ENCODE measurements around the gene TMEM229A. TPM values are rescaled to one million over a fixed set of nuclear protein-coding genes. Genes with fewer than 3 reads are reported as not detected.

TMEM229A gene
- total RNA-seq, 1 donor from 2014 or later, result not detected

GRCh38 chr7:124072603-124073309, 39.9 kb upstream of the TMEM229A start:
- CTCF ChIA-PET, result no interaction called here
- POLR2A ChIA-PET, result no interaction called here
- Mint-ChIP-seq H3K36me3 (ENCODE audit: low read depth) (no peaks in the 10 kb centered on the region), H3K9me3 (no peaks in the 10 kb centered on the region), H3K4me3 (no peak overlapping the region), H3K27ac (no peak overlapping the region), H3K4me1 (no peaks in the 10 kb centered on the region), H3K27me3 (no peaks in the 10 kb centered on the region)
- no peak for ATAC-seq (ENCODE audit: low read depth)
- no peak for DNase-seq
- intact Hi-C loops (cut with micrococcal nuclease), result no loop called here
- no peak for TF ChIP-seq CTCF (IDR thresholded peaks at IDR 0.05)

GRCh38 chr7:124071843-124072242, 39.0 kb upstream of the TMEM229A start:
- Mint-ChIP-seq H3K4me3 (no peak overlapping the region), H3K27ac (no peak overlapping the region), H3K36me3 (ENCODE audit: low read depth) (no peaks in the 10 kb centered on the region), H3K9me3 (no peaks in the 10 kb centered on the region), H3K27me3 (no peaks in the 10 kb centered on the region), H3K4me1 (no peaks in the 10 kb centered on the region)
- no peak for TF ChIP-seq CTCF (IDR thresholded peaks at IDR 0.05)
- intact Hi-C loops (cut with micrococcal nuclease), result no loop called here
- ChIA-PET CTCF (no interaction called here), POLR2A (no interaction called here)
- ATAC-seq (ENCODE audit: low read depth) (no peak), DNase-seq (no peak)

GRCh38 chr7:124062171-124062570, 29.3 kb upstream of the TMEM229A start:
- Mint-ChIP-seq H3K27me3 (no peaks in the 10 kb centered on the region), H3K4me3 (no peak overlapping the region), H3K9me3 (peaks cover 4% of the 10 kb centered on the region), H3K4me1 (no peaks in the 10 kb centered on the region), H3K27ac (no peak overlapping the region), H3K36me3 (ENCODE audit: low read depth) (no peaks in the 10 kb centered on the region)
- ATAC-seq (ENCODE audit: low read depth), result no peak
- no peak for TF ChIP-seq CTCF (IDR thresholded peaks at IDR 0.05)
- ChIA-PET POLR2A (no interaction called here), CTCF (no interaction called here)
- no peak for DNase-seq
- intact Hi-C loops (cut with micrococcal nuclease), result no loop called here

GRCh38 chr7:124060528-124060927, 27.7 kb upstream of the TMEM229A start:
- H3K9me3 Mint-ChIP-seq, result peaks cover 2% of the 10 kb centered on the region
- no peaks in the 10 kb centered on the region for H3K36me3 Mint-ChIP-seq (ENCODE audit: low read depth)
- intact Hi-C loops (cut with micrococcal nuclease), result no loop called here
- ATAC-seq (ENCODE audit: low read depth) (no peak), DNase-seq (no peak)
- ChIA-PET CTCF (no interaction called here), POLR2A (no interaction called here)
- no peak overlapping the region for H3K4me3 Mint-ChIP-seq
- no peak overlapping the region for H3K27ac Mint-ChIP-seq
- TF ChIP-seq CTCF (IDR thresholded peaks at IDR 0.05), result no peak
- H3K27me3 Mint-ChIP-seq, result no peaks in the 10 kb centered on the region
- no peaks in the 10 kb centered on the region for H3K4me1 Mint-ChIP-seq

GRCh38 chr7:124059375-124059774, 26.5 kb upstream of the TMEM229A start:
- ChIA-PET CTCF (no interaction called here), POLR2A (no interaction called here)
- Mint-ChIP-seq H3K27ac (no peak overlapping the region), H3K9me3 (peaks cover 2% of the 10 kb centered on the region), H3K4me1 (no peaks in the 10 kb centered on the region), H3K4me3 (no peak overlapping the region), H3K36me3 (ENCODE audit: low read depth) (no peaks in the 10 kb centered on the region), H3K27me3 (no peaks in the 10 kb centered on the region)
- no peak for DNase-seq
- ATAC-seq (ENCODE audit: low read depth), result no peak
- TF ChIP-seq CTCF (IDR thresholded peaks at IDR 0.05), result no peak
- intact Hi-C loops (cut with micrococcal nuclease), result no loop called here
